Renal cortex interstitium (tissue), 11 donors: ENCODE data around the gene EDAR. TPM values are rescaled to one million over a fixed set of nuclear protein-coding genes. Genes with fewer than 3 reads are reported as not detected.

Source experiments
- DNase-seq, 11 donors: peaks; one replicate each; pipeline ENCODE4 v3.0.0-alpha.2; 2013; ENCODE audit warnings: low read depth in 9 of 11, low spot score in 4 of 11; ENCODE audit errors: extremely low read depth in 1 of 11
- polyA plus RNA-seq, 3 donors: library from polyadenylated mRNA; unstranded; fragments of 120-200 nt; gene quantifications; one replicate each; pipeline ENCODE4 v1.2.1, GENCODE V29; 2013; ENCODE audit not compliant: insufficient read length in 3 of 3

The EDAR gene
- polyA plus RNA-seq, 3 donors, result 2.8 to 4.0 (median 2.9) TPM

GRCh38 chr2:108974674-108975073, 14.3 kb downstream of the EDAR start:
- no peak for DNase-seq

GRCh38 chr2:108972663-108973062, 16.4 kb downstream of the EDAR start:
- no peak for DNase-seq

- DNase-seq, result no peak
Observed at GRCh38 chr2:108971661-108972566, 17.1 kb downstream of the EDAR start.

GRCh38 chr2:108970369-108970768, 18.7 kb downstream of the EDAR start:
- DNase-seq, result no peak

GRCh38 chr2:108969856-108970255, 19.2 kb downstream of the EDAR start:
- no peak for DNase-seq

GRCh38 chr2:108968619-108969018, 20.4 kb downstream of the EDAR start:
- DNase-seq, result no peak

- DNase-seq, result no peak
Observed at GRCh38 chr2:108967757-108968156, 21.3 kb downstream of the EDAR start.

- DNase-seq, result no peak
Observed at GRCh38 chr2:108965540-108966289, 23.3 kb downstream of the EDAR start.

GRCh38 chr2:108963057-108963456, 26.0 kb downstream of the EDAR start:
- no peak for DNase-seq

GRCh38 chr2:108961796-108962195, 27.2 kb downstream of the EDAR start:
- no peak for DNase-seq

GRCh38 chr2:108960006-108960405, 29.0 kb downstream of the EDAR start:
- DNase-seq, result no peak

- DNase-seq, result no peak
Observed at GRCh38 chr2:108959401-108959800, 29.6 kb downstream of the EDAR start.

- DNase-seq, result no peak
Observed at GRCh38 chr2:108958632-108959341, 30.2 kb downstream of the EDAR start.

- DNase-seq, result no peak
Observed at GRCh38 chr2:108958002-108958401, 31.0 kb downstream of the EDAR start.

- no peak for DNase-seq
Observed at GRCh38 chr2:108956375-108956774, 32.6 kb downstream of the EDAR start.

GRCh38 chr2:108950369-108951135, 38.5 kb downstream of the EDAR start:
- no peak for DNase-seq

- DNase-seq, result peak in 4 of 11 donors; percentile 40 to 67 (median 58)
Observed at GRCh38 chr2:108949316-108950239, 39.4 kb downstream of the EDAR start.
